GDM1 (cell line): Measurements from ENCODE around the gene IL1R2.

ENCODE experiments used
- DNase-seq: peaks from one replicate; lab custom pipeline; 2025; lab: John Stamatoyannopoulos, UW

Gene IL1R2, protein sequence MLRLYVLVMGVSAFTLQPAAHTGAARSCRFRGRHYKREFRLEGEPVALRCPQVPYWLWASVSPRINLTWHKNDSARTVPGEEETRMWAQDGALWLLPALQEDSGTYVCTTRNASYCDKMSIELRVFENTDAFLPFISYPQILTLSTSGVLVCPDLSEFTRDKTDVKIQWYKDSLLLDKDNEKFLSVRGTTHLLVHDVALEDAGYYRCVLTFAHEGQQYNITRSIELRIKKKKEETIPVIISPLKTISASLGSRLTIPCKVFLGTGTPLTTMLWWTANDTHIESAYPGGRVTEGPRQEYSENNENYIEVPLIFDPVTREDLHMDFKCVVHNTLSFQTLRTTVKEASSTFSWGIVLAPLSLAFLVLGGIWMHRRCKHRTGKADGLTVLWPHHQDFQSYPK

DNA sequence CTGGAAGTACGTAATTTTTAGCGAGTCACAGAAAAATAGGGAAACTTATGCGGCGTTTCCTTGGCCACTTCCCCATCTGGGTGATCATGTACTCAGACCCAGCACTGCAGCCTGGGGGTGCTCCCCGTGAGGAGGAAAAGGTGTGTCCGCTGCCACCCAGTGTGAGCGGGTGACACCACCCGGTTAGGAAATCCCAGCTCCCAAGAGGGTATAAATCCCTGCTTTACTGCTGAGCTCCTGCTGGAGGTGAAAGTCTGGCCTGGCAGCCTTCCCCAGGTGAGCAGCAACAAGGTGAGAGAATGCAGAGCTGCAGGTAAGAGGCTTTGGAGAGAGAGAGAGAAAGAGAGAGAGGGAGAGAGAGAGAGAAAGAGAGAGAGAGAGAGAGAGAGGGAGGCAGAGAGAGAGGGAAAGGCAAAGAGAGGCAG lies at the start of gene IL1R2:
Gene IL1R2, plus strand, starts transcription at position 240 of the 425 bp plus-strand sequence. CDS start 16,616 bp downstream, outside the sequence.
- DNase-seq = no peak

DNA sequence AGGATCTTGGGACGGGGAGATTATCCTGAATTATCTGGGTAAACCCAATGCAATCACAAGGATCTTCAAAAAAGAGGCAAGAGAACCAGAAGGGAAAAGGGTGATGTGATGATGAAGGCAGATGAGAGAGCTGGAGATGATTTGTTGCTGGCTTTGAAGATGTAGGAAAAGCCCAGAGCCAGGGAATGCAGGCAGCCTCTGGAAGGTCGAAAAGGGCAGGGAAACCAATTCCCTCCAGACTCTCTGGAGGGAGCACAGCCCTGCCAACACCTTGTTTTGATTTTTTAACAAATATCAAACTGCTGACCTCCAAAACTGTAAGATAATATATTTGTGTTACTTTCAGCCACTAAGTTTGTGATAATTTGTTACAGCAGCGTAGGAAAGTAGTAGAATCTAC lies 48.9 kb upstream of the IL1R2 start:
- DNase-seq = no peak

DNA sequence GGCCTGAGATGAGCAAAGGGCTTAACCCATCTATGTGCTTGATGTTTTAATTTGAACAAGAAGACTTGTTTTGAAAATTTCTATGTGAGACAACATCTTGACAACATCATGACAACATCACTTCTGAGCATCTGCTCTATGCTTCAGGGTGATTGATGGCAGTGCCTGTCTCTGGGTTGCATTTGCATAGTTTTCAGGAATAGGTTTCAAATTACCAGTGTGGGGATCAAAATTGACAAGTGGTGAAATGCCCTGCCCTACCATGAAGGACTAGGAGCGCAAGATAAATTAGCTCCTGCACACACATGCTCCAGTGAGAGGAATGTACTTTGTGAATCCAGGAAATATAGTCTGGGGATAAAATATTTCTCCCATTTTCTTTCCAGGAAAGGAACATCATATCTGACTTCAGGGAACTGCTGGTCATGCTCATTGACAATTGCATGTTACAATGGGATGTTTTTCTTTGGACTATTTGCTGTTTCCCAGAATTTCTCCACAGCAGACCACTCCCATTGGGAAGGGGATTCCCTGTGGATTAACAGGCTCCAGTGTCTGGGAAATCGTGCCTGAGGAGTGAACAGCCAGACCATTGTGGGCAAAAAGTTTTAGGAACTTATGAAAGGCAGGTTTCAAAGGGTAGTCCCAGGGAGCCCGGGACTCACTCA lies 45.3 kb upstream of the IL1R2 start:
- no peak for DNase-seq

DNA sequence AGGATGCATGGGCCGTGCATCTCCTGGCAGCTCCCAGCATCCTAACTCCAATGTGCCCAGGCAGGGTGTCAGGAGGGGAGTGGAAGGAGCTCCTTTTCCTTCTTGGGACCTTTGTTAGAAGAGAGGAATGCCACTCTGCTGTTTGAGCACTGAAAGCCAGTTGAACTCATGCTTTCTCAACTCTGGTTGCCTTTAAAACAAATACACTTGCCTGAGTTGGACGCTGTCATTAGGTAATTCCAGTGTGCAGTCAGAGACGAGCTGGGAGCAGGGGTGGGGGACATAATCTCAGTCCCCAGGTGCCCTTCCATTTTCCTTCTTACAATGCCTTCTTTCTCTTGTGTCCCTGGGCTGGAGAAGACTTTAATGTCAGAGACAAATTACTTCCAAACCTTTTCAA lies 44.4 kb upstream of the IL1R2 start:
- no peak for DNase-seq

DNA sequence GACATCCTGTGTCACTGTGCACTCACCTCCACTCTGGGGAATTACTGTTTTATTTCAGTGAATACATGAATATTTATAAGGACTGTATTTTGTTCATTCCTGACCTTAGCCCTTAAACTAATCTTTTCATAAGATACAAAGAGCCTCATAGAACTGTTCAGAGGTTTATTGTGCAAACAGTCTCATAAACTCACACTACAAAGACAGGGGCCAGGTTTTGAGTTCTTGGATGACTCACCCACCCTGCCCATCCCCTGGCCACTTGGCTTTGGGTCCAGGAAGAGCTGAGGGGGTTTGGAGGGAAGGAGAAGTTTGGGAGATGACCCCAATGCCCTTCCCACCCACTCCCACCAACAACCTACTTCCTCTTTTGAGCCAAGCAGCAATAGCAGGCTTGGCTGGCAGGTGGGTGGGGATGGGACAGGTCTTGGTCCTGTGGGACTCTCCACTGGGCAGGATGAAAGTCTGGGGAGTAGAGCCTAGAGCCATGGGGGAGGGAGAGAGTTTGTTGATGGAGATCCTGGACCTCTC lies 43.1 kb upstream of the IL1R2 start:
- no peak for DNase-seq

DNA sequence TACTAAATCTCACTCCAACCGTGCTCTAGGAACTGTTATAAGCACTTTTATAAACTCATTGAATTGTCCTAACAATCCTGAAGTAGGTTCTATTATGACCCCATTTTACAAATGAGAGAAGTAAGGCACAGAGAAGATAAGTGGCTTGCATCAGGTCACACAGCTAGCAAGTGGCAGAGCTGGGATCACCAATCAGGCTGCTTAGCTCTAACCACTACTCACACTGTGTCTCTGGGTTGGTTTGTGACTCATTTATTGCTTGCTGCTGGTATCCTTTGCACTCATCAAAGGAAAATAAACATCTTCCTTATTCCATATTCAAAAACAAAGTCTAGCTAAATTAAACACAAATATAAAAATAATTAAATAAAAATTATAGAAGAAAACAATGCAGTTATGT lies 42.5 kb upstream of the IL1R2 start:
- no peak for DNase-seq

DNA sequence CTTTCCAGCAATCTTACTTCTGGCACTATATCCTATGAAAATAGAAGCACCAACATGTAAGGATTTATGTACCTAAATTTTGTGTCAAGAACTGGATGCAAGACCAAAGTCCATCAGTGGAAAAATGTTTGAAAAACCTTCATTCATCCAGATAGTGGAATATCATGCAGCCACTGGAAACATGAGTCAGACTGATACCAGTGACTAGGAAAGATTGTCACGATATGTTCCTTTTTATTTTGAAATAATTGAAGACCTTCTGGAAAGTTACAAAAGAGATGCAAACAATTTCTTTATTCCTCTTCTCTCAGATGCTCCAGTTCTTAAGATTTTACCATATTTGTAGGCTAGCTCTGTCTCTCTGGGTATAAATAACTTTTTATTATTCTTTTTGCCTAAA lies 40.5 kb upstream of the IL1R2 start:
- no peak for DNase-seq

DNA sequence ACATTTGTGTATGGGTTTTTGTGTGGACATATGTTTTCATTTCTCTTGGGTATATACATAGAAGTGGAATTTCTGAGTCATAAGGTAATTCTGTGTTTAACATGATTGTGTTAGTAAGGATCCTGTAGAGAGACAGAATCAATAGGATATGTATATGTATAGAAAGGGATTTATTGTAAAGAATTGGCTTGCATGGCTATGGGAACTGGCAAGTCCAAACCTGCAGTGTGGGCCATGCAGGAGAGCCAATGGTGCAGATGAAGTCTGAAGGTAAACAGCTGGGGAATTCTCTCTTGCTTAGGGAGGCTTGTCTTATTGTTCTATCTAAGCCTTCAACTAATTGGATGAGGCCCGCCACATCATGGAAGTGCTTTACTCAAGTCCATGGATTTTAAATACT lies 39.2 kb upstream of the IL1R2 start:
- no peak for DNase-seq

DNA sequence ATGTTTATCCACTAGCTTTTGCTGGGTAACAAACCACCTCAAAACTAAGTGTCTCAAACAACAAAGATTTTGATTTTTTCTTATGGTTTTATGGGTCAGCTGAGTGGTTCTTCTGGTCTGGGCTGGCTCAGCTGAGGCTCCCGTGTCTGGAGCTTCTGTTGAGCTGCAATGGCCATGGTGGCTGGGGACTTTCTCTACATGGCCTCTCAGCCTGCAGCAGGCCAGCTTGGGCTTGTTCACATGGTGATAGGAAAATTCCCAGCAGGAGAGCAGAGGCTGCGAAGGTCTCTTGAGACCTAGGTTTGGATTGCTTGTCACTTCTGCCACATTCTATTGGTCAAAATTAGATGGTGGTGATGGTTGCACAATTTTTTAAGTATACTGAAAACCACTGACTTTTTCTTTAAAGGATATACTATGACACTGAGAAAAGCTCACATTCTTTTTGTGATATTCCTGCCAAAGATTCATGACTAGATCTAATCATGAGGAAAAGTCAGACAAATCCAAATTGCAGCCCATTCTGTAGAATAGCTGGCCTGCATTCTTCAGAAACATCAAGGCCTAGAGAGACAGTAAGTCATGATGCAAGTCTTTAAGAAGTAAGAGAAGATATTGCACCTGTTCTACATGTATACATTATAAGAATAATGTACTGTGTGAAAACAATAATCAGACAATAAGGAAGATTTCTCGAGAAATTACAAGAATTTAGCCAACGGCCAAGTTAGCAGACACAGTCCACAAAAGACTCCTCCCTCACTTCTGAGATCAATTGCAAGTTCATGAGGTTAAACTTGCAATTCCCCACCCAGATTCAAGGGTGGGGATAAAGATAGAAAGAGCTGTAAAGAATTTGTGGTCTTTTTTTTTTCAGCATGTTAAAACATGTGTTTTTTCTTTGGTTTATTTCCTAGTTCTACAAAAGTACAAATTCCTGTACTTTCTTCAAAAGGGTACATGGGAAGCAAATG lies 35.0 kb upstream of the IL1R2 start:
- no peak for DNase-seq

DNA sequence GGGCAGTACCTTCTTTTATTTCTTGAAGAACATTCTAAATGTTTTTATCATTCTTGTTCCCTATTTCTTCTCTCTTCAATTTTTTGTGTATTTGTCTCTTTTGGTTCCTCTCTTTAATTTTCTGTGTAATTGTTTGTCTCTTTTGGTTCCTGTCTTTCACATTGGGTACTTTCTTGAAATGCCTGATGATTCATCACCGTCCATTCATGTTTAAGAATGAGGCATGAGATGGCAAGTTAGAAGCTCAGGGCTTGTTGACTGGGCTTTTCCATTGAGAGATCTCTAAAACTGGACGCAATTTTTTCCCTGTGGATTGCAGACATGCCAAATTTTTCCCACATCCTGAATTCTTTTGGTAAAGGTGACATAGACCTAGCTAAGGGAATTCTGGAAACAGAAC lies 33.7 kb upstream of the IL1R2 start:
- no peak for DNase-seq

DNA sequence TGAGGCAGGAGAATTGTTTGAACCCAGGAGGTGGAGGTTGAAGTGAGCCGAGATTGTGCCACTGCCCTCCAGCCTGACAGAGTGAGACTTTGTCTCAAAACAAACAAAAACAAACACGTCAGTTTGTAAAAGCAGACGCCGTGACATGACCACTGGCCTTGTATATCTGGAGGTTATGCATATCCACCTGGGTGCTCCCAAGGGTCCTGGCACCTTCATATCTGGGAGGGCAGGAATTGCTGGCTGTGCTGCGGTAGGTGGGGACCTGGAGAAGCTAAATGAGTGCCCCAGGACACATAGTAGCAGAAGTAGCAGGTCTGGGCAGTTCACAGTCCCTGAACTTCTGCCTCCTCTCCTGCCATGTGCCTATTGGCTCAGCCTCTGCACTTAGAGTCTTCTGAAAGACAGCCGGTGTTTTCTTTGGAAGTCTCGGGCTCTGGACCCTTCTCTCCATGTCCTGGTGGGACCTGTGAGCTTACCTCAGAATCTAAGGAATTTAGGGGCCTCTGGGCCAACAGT lies 30.9 kb upstream of the IL1R2 start:
- DNase-seq = no peak

DNA sequence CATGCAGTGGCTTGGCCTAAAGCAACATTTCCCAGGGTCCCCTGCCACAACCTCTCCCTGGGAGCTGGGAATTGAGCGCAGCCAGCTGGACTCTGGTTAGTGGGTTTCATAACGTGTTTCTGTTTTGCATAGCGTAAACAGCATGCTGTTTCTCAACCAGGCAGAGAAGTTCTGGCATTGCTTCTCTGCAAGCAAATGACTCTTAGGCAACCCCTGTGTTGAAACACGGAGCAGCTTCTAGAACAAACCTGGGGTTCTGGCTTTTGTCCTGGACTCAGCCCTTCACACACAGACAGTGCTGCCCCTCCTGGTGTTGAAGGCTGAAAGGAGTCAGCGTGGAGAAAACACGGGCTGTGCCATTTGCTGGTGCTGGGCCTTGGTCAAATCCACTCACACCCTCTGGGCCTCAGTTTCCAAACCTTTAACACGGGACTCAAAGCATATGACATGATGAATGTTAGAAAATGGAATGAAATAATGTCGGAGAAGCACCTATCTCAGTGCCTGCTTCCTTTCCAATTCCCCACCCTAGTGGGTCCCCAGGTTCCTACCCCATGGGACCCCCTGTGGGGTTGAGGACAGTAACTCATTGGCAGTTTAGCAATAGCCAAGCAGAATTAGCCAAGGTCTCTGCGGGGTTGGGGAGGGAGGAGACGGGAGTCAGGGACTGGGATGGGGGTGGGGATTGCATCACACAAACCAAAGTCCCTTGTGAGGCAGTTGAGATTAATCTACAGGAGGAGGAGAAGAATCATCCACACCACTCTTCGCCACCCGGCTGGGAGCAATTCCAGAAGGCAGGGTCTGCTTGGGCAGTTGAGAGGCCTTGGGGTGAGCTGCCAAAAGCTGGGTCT lies 30.2 kb upstream of the IL1R2 start:
- DNase-seq = no peak

DNA sequence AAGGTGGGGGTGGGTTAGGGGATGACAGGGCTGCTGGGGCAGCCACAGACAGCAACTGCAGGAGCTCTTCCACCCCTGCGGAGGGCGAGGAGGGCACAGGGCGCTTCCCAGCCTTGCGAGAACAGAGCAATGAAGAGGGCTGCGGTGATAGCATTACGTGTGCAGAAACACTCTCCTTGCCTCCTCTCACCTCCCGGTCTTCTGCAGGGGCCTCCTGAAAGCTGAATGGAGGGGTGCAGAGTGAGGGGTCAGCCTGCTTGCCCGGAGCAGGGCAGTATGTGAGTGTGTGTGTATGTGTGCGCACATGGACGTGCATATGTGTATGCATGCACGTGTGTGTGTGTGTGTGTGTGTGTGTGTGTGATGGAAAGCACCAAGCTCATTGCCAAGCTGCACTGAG lies 29.5 kb upstream of the IL1R2 start:
- no peak for DNase-seq

DNA sequence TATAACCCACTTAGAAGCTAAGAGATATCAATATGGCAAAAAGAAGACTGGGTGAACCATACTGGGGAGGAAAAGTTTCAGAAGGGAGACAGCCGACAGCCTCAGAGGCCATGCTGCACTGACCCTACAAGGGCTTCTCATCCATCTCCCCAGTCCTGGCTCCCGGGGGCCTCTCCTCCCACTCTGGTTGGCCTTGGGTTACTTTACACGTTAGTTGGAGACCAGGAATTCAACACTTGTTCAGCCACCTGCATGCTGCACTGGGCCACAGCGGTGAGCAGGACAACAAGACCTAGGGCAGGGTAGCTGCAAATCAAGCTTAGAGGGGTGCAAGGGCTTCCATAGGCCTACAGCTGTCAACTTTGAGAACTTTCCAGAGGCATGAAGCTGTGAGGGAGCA lies 28.6 kb upstream of the IL1R2 start:
- no peak for DNase-seq

DNA sequence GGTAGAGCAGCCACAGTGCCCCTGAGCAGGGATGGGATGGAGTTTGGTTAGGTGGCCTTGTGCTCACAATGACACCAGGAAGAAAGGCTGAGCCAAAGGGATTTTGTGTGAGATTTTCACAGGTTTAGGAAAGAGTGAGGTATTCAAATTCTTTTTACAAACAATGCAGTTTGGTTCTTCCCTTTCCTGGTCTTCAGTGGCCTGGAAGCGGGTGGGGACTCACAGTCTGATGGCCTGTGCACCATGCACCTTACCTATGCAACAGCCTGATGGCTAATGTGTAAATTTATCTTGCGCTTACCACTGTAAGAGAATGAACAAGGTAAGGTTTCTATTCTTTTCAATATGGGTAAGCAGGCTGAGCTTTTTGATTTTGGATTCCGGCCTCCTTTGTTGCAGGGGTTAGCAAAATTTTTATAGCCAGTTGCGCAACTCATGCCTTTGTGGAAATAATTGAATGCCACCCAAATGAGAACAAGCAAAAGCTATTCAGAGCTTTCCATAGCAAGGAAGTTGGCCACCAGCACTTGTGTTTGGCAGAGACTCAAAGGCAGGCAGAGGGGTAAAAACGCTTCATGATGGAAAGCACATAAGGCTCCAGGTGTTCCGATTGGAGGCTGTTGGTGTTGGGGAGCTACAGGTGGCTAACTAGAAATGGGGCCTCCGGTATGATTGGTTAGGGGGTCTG lies 23.8 kb upstream of the IL1R2 start:
- no peak for DNase-seq

DNA sequence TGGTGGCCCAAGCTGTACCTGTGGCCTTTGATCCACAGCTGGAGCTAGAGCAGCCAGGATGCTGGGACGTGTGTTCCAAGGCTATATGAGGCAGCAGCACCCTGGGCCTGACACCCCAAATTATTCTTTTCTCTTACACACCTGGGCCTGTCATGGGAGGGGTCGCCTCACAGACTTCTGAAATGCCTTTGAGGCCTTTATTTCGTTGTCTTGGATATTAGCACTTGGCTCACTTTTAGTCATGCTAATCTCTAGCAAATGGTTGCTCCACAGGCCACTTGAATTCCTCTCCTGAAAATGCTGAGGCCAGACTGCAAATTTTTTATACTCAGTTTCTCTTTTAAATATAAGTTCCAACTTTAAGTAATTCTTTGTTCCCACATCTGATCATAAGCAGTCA lies 22.0 kb upstream of the IL1R2 start:
- no peak for DNase-seq

DNA sequence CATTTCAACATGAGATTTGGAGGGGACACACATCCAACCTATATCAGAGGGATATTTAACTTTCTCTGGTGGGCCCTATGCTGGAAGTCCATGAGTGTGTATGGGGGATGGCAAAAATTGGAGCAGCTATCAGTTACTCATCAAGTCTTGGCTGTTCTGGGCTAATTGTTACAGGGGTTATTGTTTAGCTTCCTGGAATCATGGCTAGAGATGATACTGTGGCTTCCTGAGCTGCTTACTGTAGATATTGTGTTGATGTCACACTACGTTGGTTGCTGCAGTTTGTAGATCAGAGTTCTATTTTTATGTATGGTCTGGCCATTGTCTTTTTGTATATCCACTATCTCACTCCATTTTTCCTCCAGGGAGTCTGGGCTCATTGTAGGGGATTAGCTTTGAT lies 20.9 kb upstream of the IL1R2 start:
- no peak for DNase-seq

DNA sequence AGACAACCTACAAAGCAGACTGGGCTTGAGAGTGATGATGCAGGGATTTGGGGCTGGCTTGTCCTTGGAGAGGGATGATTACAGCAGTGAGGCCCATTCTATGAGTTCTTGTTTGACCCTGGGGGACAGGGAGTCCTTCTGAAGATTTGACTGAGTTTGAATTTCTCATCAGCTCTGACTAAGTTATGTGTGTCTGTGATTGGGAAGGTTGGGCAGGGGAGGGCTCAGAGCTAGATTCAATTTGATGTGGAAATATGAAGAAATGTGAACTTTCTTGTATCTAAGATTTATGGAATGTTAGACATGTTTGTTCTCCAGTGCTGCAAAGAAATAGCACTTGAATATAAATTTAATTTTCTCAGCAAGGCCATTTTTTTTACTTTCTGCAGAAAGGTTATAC lies 19.9 kb upstream of the IL1R2 start:
- no peak for DNase-seq

DNA sequence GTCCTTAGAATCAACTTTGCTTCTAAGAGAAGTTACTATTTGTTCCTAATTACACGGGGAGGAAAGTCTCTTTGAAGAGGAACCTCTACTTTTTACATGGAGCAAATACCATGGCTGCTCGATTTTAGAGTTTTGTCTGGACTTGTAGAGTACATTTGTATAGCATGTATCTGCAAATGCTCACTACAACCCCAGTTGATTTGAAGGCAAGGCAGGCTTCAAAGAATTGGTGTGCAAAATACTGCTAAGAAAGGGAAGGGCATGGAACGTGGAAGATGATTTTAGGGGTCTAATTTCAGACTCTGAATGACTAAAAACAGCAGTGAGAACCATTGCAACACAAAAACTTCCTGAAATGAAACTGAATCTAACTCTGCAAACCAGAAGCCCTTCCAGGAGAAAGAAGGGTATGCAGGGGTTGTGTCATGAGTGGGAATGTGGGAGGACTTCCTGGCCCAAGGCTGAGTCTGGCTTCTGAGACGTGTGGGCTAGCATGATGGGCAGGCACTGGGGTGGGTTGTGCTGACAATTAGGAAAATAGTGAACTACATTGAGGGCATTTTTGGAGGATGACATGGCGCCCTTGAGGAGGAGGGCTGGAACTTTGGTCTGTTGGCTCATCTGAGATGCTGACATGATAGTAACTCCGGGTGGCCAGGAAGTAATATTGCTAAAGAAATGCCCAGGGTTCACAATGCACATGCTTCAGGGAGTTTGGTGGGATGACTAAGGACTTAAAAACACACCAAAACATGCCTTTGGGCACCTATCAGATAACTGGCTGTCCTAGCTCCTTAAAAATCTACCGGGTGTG lies 18.9 kb upstream of the IL1R2 start:
- no peak for DNase-seq

DNA sequence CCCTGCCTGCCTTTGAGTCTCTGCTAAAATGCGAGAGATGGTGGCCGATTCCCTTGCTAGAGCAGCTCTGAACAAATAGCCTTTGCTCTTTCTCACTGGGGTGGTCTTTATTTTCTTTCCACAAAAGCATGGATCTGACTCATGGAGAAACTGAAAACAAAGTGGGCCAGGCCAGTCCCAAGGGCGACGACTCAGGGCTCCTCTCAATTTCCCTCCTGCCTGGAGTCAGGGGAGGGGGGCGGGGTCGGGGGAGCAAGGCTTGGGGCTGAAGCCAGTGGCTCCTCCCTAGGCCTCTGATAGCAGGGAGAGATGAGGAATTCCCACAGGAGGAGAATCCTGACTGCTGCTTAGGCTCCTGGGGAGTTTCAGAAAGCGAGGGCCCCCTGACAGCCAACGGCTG lies 17.1 kb upstream of the IL1R2 start:
- DNase-seq = no peak
